Measurements from ENCODE around the gene CLPTM1L.
"Not testable (repeated sequence)": the region's sequence is repeated elsewhere in the genome, so short reads cannot be mapped to it uniquely, and the experiment has no call there.

Gene CLPTM1L

DNA sequence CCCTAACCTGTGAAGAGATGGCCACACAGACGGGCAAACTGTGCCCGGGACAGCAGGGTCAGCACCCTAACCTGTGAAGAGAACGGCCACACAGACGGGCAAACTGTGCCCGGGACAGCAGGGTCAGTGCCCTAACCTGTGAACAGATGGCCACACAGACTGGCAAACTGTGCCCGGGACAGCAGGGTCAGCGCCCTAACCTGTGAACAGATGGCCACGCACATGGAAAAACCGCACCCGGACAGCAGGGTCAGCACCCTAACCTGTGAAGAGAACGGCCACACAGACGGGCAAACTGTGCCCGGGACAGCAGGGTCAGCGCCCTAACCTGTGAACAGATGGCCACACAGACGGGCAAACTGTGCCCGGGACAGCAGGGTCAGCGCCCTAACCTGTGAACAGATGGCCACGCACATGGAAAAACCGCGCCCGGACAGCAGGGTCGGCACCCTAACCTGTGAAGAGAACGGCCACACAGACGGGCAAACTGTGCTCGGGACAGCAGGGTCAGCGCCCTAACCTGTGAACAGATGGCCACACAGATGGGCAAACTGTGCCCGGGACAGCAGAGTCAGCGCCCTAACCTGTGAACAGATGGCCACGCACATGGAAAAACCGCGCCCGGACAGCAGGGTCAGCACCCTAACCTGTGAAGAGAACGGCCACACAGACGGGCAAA is 5.6 kb downstream of the CLPTM1L start:
- not testable (repeated sequence) for DNase-seq (ENCODE audit: low spot score)

DNA sequence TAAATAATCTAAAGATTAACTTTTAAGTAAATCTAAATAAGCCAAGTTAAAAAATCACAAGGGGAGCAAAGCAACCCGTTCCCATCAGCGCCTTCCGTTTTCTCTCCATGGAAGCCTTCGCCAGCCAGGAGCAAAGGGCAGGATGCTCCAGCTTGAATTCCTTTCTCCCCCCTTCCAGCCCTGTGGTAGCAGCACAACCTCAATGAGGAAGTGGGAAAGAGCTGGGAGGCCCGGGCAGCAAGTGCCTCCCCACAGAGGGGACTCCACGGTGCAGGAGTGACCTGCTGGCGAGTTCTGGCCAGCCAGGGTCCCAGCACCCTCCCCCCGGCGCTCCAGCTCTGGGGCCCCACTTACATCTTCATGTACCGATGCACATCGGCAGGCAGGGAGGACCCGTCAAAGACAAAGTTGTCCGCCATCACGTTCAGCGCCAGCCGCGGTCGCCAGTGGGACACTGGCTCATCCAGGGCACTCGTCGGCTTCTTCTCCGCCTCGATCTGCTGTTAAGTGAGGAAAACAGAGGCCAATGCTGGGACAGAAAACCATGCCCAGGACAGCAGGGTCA is 6.3 kb downstream of the CLPTM1L start:
- no peak for DNase-seq (ENCODE audit: low spot score)

DNA sequence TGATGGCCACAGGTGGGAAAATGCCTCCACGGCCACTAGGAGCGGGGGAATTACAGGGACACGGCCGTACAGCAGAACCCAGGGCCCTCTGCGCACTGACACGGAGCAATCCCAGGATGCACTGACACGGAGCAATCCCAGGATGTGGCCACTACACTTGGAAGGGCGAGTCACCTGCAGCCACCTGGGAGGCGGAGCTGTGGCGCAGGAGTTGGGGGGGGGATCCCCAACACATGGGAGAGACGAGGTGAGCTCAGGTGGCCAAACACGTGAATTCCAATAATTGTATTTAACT is 6.8 kb downstream of the CLPTM1L start:
- DNase-seq (ENCODE audit: low spot score): no peak

DNA sequence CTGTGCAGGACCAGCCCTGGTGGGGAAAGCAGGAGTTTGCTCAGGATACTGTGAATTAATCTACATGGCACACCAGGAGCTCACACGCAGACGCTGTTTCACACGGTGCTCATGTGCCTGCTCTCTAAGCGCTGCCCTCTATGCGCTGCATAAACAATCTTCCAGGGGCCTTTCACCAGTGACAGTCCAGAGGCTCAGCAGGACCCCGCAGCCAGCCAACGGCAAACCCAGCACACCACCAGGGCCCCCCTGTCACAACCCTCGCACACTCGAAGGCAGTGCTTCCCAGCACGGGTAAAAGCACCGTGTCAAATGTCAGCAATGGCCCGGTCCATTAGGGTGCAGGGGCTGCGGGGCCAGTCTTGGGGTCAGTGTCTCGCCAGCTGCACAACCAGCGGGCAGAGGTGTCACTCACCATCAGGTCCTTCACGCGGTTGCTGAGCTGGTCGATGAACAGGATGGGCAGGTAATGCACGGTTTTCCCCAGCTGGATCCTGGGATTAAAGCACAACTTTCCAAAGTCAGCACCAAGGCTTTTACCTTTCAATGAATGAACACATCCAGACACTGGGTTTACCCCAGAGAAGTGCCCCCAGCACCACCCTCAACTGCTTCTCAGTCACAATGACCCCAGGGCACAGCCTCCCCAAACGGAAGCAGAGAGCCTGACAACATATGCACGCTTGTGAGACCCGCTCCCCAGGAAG is 7.3 kb downstream of the CLPTM1L start:
- DNase-seq (ENCODE audit: low spot score): no peak

DNA sequence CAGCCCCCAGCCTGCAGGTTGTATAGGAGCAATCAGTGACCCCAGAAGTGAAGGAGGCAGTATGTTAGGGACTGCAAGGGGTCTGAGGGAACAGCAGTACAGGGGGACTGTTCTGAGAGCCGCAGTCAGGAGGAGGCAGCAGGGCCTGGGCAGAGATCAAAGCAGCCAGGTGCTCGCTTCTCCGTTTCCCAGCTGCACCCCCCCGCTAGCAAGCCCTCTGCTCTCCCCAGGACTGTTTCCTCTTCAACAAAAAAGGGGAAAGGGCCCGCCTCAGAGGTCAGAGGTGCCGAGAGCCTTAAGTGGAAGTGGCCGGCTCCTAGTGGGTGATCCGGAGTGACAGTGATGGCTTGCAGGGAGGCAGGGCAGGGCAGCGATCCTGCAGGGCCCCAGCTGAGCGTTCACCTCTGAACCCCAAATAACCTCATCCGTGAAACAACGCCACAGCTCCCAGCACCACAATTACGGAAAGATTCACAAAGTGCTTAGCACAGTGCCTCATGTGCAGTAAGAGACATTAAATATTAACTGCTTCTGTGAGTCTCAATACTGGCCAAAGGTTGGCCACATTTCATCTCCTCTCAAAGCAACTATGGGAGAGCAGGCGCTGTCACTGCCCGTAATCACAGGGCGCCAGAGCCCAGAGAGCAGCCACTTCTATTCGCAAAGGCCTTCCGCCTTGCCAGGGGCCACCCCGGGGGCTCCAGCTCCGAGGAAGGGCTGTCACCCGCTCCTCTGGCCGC is 8.0 kb downstream of the CLPTM1L start:
- no peak for DNase-seq (ENCODE audit: low spot score)

DNA sequence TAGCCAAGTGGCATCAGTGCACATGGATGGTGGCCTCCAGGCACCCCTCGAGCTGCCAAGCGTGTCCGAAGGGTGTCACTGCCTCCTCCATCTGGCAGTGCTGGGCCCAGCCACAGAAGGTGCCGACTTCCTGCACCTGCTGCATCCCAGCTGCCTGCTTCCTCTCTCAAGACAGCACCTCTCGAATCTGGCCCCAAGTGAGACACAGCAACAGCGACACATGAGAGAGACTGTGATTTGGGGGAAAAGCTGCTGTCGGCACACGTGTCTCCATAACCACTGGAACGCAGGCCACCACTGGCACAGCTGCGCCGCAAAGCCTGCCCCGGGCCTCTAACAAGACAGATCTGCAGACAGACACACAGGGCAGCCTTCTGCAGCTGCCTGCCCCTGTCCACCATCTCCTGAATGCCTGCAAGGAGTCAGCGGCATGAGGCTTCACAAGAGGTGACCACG is 8.8 kb downstream of the CLPTM1L start:
- no peak for DNase-seq (ENCODE audit: low spot score)

DNA sequence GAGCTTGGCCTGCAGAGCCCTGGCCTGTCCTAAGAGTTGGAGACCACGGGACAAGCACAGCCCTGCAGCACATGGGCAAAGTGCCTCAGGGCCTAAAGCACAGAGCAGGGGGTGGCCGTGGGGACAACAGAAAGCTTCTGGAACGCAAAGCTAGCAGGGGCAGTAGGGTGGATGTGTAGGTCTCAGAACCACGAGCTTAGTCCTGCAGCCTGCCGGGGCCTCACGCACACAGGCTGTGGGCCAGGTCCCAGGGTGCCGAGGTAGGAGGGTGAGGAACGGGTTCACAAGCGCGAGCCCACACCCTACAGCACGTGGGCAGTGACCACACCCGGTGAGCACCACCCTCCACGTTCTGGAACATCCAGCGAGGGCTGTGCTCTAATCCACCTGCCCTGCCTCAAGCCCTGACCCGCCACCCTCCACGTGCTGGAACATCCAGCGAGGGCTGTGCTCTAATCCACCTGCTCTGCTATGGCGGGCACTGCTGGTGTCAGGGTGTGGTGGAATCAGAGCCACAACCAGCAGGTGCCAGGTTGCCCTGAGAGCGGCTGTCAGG is 9.3 kb downstream of the CLPTM1L start:
- no peak for DNase-seq (ENCODE audit: low spot score)

DNA sequence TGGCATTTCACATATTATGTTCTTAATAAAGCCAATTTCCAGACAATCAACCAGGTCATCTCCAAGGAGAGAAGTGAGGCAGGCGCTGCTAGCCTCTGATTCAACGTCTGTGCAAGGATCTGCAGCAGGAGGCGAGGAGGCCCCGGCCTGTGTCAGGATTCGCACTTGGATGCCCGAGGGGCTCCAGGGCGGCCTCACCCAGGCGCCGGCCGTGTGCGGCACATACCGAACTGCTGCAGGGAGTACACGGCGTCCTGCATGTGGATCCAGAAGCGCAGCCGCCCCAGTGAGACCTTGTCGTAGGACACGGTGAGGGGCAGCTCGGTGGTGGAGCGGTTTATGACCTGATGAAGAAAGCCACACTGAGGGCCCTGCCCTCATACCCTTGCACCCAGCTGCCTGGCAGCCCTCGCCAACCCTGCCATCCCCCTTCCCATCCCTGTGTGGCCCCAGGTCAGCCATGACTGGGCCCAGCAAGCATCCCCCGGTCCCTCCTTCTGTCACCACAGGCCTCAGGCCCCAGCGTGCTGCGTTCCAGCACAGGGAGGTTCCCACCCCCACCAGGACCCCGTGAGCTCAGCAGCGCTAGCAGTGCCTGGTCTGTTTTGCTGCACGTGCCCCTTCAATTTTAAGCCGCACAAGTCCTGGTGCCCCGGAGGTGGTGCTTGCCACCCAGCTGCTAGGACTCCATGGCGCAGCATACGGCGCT is 9.9 kb downstream of the CLPTM1L start:
- no peak for DNase-seq (ENCODE audit: low spot score)

DNA sequence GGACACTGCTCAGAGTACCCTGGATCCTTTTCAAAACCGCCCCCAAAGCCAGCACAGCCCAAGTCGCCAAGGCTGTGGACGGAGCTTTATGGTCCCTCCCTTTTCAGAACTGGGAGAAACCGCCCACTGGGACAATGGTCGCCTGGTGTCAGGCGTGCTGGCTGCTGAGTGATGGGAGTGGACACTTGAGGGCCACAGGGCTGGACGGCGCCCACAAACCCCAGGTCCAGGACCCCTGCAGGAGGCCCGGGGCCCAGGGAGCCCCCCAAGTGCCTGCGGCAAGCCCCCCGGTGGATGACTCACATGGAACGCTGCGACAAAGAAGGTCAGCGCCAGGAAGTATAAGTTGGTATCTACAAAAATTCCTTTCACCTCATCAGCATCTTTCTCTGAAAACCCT is 10.9 kb downstream of the CLPTM1L start:
- DNase-seq (ENCODE audit: low spot score): no peak

DNA sequence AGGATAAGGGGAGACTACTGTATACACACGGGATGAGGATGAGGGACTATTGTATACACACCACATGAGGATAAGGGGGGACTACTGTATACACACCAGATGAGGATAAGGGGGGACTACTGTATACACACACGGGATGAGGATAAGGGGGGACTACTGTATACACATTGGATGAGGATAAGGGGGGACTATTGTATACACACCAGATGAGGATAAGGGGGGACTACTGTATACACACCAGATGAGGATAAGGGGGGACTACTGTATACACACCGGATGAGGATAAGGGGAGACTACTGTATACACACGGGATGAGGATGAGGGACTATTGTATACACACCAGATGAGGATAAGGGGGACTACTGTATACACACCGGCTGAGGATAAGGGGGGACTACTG is 11.6 kb downstream of the CLPTM1L start:
- DNase-seq (ENCODE audit: low spot score): not testable (repeated sequence)

DNA sequence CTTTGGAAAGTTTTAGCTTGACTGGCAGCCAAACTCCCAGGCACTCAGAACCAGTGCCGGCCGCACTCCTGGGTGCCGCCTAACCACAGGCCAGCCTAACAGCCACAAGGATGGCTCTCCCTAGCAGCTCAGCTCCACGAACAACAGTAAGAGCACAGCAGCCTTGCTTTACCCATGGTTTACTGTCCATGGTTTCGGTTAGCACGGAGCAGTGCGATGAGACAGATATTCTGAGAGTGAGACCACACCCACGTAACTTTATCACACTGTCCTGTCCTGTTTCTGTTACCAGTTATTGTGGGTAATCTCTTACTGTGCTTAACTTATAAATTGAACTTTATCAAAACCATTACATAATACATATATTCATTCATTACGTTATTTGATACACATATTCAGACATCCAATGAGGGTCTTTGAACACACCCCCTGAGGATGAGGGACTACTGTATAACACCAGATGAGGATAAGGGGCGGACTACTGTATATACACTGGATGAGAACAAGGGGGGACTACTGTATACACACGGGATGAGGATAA is 12.4 kb downstream of the CLPTM1L start:
- no peak for DNase-seq (ENCODE audit: low spot score)

DNA sequence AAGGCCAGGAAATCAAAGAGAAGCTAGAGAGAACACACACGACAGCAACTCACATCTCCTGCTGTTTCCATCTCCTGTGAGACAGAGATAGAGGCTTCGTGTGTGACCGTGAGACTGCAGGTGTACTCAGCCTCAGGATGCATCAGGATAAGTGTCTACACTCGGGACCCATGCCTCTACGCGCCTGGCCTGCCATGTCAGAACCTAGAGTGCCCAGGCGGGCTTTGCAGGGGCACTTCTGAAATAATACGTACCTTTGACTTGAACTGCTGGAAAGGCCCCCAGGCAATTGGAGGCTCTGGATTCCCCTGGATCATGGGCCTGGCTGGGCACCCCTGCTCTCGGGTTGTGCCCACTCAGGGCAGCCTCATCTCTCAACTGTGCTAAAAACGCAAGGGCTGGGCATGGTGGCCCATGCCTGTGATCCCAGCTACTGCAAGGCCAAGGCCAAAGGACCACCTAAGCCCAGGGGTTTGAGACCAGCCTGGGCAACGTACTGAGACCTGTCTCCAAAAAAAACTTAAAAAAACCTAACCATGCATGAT is 13.0 kb downstream of the CLPTM1L start:
- DNase-seq (ENCODE audit: low spot score): no peak

DNA sequence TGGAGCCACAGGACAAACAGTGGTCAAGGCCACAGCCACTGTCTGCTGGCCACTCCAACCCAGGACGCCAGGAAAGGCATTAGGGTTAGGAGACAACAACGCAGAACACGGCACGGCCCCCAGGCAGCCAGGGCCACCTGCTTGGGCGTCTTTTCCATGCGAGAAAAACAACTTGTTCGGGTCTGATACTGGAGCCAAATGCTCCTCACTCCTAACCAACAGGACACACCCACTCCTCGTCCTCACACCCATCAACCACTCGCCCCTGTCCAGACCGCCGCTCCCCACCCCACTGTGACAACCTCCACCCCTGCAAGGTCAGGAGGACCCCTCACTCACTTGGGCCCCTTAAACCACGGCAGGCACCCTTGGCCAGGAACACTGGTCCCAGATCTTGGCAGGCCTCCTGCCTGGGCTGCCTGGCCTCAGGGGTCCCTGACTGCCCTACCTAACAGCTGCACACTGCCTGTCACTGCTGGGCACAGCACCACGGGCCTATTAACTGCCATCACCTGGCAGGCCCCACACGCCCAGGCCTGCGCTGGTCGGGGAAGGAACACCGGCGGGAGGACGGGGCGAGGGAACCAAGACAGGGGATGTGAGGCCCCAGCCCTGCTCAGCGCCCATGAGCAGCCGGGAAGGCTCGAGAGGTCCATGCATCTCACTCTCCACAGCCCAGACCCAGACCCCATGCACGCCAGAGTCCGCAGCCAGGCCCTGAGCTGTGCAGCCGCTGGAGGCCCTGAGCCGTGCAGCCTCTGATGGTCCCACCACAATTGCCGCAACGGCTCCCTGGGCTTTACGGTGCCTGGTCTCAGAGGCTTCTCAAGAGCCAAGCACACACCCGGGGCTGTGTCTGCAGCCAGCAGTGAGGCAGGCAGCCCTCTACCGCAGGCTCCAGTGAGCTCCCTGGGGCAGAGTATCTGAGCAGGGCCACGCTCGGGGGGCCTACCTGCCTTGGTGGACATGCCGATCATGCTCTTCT is 13.8 kb downstream of the CLPTM1L start:
- DNase-seq (ENCODE audit: low spot score): no peak

DNA sequence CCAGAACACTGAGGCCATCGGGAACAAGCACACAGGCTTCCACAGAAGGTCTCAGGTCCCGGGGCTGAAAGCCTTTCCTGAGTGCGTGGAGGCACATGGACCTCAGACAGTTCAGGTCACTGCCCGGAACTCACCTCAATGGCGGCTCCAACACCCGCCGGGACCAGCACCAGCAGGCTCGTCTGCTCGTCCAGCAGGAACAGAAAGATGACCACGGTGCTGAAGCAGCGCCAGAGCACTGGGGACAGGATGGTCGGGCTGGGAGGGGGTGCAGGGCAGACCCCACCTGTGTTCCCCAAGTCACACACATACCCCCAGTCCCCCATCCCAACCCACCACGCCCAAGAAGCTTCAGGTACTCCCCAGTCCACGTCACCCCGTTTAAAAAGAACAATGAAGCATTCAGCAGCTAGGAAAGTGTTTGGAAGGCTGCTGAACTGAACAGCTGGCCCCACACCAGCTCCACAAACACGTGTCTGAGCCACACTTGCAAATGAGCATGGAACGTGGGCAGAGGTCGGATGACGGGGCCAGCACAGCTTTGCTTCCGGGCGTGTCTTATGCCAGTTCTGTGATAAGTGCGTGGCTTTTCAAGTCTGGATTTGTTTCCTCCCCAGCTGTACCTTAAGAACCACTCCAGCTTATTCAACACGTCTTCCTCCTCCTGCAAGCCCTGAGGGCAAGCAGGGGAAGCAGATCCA is 14.6 kb downstream of the CLPTM1L start:
- no peak for DNase-seq (ENCODE audit: low spot score)

DNA sequence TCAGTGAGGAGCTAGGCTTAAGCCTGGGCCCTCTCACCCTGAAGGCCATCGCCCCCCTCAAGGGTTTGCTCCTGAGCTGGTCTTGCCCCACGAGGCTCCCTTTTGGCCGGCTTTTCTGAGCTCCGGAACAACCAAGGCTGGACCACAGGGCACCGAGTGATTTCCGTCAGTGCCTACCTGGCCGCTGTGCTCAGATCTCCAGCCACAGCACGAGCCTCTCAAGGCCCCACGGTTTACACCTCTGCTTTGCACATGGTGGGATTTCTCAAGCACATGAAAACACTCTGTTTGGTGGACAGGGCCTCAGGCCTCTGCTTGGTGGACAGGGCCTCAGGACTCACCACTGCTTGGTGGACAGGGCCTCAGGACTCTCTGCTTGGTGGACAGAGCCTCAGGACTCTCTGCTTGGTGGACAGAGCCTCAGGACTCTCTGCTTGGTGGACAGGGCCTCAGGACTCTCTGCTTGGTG is 15.8 kb downstream of the CLPTM1L start:
- DNase-seq (ENCODE audit: low spot score): no peak

DNA sequence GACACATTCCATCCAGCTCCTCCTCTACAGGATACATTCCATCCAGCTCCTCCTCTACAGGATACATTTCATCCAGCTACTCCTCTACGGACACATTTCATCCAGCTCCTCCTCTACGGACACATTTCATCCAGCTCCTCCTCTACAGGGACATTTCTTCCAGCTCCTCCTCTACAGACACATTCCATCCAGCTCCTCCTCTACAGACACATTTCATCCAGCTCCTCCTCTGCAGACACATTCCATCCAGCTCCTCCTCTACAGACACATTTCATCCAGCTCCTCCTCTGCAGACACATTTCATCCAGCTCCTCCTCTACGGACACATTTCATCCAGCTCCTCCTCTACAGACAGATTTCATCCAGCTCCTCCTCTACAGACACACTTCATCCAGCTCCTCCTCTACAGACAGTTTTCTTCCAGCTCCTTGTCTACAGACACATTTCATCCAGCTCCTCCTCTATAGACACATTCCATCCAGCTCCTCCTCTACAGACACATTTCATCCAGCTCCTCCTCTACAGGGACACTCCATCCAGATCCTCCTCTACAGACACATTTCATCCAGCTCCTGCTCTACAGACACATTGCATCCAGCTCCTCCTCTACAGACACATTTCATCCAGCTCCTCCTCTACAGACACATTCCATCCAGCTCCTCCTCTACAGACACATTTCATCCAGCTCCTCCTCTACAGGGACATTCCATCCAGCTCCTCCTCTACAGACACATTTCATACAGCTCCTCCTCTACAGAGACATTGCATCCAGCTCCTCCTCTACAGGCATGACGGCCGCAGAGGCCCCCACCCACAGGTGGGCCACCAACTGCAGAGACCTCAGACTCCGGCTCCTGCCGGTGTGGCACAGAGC is 16.4 kb downstream of the CLPTM1L start:
- not testable (repeated sequence) for DNase-seq (ENCODE audit: low spot score)

DNA sequence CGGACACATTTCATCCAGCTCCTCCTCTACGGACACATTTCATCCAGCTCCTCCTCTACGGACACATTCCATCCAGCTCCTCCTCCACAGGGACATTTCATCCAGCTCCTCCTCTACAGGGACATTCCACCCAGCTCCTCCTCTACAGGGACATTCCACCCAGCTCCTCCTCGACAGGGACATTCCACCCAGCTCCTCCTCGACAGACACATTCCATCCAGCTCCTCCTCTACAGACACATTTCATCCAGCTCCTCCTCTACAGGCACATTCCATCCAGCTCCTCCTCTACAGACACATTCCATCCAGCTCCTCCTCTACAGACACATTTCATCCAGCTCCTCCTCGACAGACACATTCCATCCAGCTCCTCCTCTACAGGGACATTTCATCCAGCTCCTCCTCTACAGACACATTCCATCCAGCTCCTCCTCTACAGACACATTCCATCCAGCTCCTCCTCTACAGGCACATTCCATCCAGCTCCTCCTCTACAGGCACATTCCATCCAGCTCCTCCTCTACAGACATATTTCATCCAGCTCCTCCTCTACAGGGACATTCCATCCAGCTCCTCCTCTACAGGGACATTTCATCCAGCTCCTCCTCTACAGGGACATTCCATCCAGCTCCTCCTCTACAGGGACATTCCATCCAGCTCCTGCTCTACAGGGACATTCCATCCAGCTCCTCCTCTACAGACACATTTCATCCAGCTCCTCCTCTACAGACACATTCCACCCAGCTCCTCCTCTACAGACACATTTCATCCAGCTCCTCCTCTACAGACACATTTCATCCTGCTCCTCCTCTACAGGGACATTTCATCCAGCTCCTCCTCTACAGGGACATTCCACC is 17.8 kb downstream of the CLPTM1L start:
- not testable (repeated sequence) for DNase-seq (ENCODE audit: low spot score)

DNA sequence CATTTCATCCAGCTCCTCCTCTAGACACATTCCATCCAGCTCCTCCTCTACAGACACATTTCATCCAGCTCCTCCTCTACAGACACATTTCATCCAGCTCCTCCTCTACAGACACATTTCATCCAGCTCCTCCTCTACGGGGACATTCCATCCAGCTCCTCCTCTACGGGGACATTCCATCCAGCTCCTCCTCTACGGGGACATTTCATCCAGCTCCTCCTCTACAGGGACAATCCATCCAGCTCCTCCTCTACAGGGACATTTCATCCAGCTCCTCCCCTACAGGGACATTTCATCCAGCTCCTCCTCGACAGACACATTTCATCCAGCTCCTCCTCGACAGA is 18.4 kb downstream of the CLPTM1L start:
- not testable (repeated sequence) for DNase-seq (ENCODE audit: low spot score)
